DOHH2 (cell line): ENCODE data around the gene FRMD3.
"Not testable (repeated sequence)": the region's sequence is repeated elsewhere in the genome, so short reads cannot be mapped to it uniquely, and the experiment has no call there.

Experiments used
- H3F3A ChIP-seq: fragments of 200-600 bp; sonication (generic), shearing (Covaris generic); 2 replicates; pipeline ENCODE4 v1.6.0; 2016; ENCODE audit warnings: antibody characterized with exemption, mild to moderate bottlenecking; ENCODE audit not compliant: control insufficient read depth, insufficient read depth
- H3K27ac ChIP-seq: fragments of 200-600 bp; sonication (generic); 2 replicates; pipeline ENCODE4 v1.5.1; 2014; ENCODE audit warnings: low read depth, mild to moderate bottlenecking, low read length, moderate library complexity
- H3K27me3 ChIP-seq: fragments of 200-600 bp; sonication (generic); 2 replicates; pipeline ENCODE4 v1.6.1; 2014; ENCODE audit warnings: mild to moderate bottlenecking, low read length, mixed read lengths; ENCODE audit not compliant: control insufficient read depth
- H3K36me3 ChIP-seq: fragments of 200-600 bp; sonication (generic); 2 replicates; pipeline ENCODE4 v1.6.1; 2014; ENCODE audit warnings: mild to moderate bottlenecking, low read length, moderate library complexity, mixed read lengths; ENCODE audit not compliant: control insufficient read depth
- H3K4me1 ChIP-seq: fragments of 200-600 bp; sonication (generic); 2 replicates; pipeline ENCODE4 v1.6.1; 2014; ENCODE audit warnings: mild to moderate bottlenecking, low read length, mixed read lengths; ENCODE audit not compliant: control insufficient read depth
- H3K4me2 ChIP-seq: fragments of 200-600 bp; sonication (generic); 2 replicates; pipeline ENCODE4 v1.6.0; 2014; ENCODE audit warnings: mild to moderate bottlenecking, low read length, moderate library complexity
- H3K4me3 ChIP-seq: fragments of 200-600 bp; sonication (generic); 2 replicates; pipeline ENCODE4 v1.5.1; 2014; ENCODE audit warnings: mild to moderate bottlenecking, low read length, mixed read lengths
- H3K79me2 ChIP-seq: fragments of 200-600 bp; sonication (generic); 2 replicates; pipeline ENCODE4 v1.6.1; 2014; ENCODE audit warnings: mild to moderate bottlenecking, low read length, mixed read lengths; ENCODE audit not compliant: control insufficient read depth
- H3K9me2 ChIP-seq: fragments of 200-600 bp; sonication (generic); replicated peaks from 2 replicates; pipeline ENCODE4 v1.6.1; 2014; ENCODE audit warnings: mild to moderate bottlenecking, low read length, mixed read lengths; ENCODE audit not compliant: control insufficient read depth
- H3K9me3 ChIP-seq: fragments of 200-600 bp; sonication (generic); 2 replicates; pipeline ENCODE4 v1.6.1; 2014; ENCODE audit warnings: antibody characterized with exemption, low read length, mixed read lengths; ENCODE audit not compliant: control insufficient read depth, insufficient read depth
- H4K20me1 ChIP-seq: fragments of 200-600 bp; sonication (generic); 2 replicates; pipeline ENCODE4 v1.6.0; 2014; ENCODE audit warnings: low read depth, mild to moderate bottlenecking, antibody characterized with exemption, low read length, moderate library complexity; ENCODE audit not compliant: control insufficient read depth, insufficient read depth
- CTCF ChIP-seq: fragments of 200-600 bp; sonication (generic); IDR thresholded peaks from one replicate; pipeline ENCODE4 v1.5.1; 2014; ENCODE audit warnings: antibody characterized with exemption, mild to moderate bottlenecking, low read depth, low read length; ENCODE audit not compliant: poor library complexity, severe bottlenecking
- EZH2phosphoT487 ChIP-seq: fragments of 200-600 bp; sonication (generic); IDR thresholded peaks from 2 replicates; pipeline ENCODE4 v1.6.1; 2017; ENCODE audit warnings: borderline replicate concordance, mild to moderate bottlenecking, antibody characterized with exemption, low read length, moderate library complexity, mixed read lengths

Gene FRMD3

GRCh38 chr9:83521411-83521810, 16.8 kb downstream of the FRMD3 start:
- Histone ChIP-seq H3K36me3 (no peaks in the 10 kb centered on the region), H3K27me3 (no peaks in the 10 kb centered on the region), H3F3A (no peaks in the 10 kb centered on the region), H3K9me2 (no peaks in the 10 kb centered on the region), H3K79me2 (no peaks in the 10 kb centered on the region), H4K20me1 (no peaks in the 10 kb centered on the region), H3K4me3 (no peak overlapping the region), H3K4me2 (no peak overlapping the region), H3K27ac (no peak overlapping the region), H3K9me3 (no peaks in the 10 kb centered on the region), H3K4me1 (no peaks in the 10 kb centered on the region)
- TF ChIP-seq EZH2phosphoT487 (no peak), CTCF (no peak)

GRCh38 chr9:83521011-83521410, 17.2 kb downstream of the FRMD3 start:
- Histone ChIP-seq H3K4me2 (no peak overlapping the region), H3K4me3 (no peak overlapping the region), H3K4me1 (no peaks in the 10 kb centered on the region), H3K27me3 (no peaks in the 10 kb centered on the region), H3K27ac (no peak overlapping the region), H3K9me3 (no peaks in the 10 kb centered on the region), H3K36me3 (no peaks in the 10 kb centered on the region), H3K79me2 (no peaks in the 10 kb centered on the region), H3F3A (no peaks in the 10 kb centered on the region), H4K20me1 (no peaks in the 10 kb centered on the region), H3K9me2 (no peaks in the 10 kb centered on the region)
- TF ChIP-seq EZH2phosphoT487 (no peak), CTCF (no peak)

GRCh38 chr9:83520292-83520691, 17.9 kb downstream of the FRMD3 start:
- no peak for TF ChIP-seq EZH2phosphoT487
- TF ChIP-seq CTCF = no peak
- H4K20me1 ChIP-seq = no peaks in the 10 kb centered on the region
- no peak overlapping the region for H3K27ac ChIP-seq
- H3F3A ChIP-seq = no peaks in the 10 kb centered on the region
- H3K9me3 ChIP-seq = no peaks in the 10 kb centered on the region
- H3K36me3 ChIP-seq = no peaks in the 10 kb centered on the region
- H3K27me3 ChIP-seq = no peaks in the 10 kb centered on the region
- no peak overlapping the region for H3K4me2 ChIP-seq
- H3K9me2 ChIP-seq = no peaks in the 10 kb centered on the region
- no peaks in the 10 kb centered on the region for H3K79me2 ChIP-seq
- no peak overlapping the region for H3K4me3 ChIP-seq
- H3K4me1 ChIP-seq = no peaks in the 10 kb centered on the region

GRCh38 chr9:83517980-83518379, 20.2 kb downstream of the FRMD3 start:
- H4K20me1 ChIP-seq, H3K4me1 ChIP-seq, H3F3A ChIP-seq, H3K36me3 ChIP-seq, H3K27ac ChIP-seq, H3K9me2 ChIP-seq, H3K27me3 ChIP-seq, H3K4me3 ChIP-seq, H3K79me2 ChIP-seq, H3K9me3 ChIP-seq, H3K4me2 ChIP-seq: not testable (repeated sequence)
